T-helper 17 cell (primary cell): Measurements from ENCODE around the gene MAP2K3. TPM values are rescaled to one million over a fixed set of nuclear protein-coding genes. Genes with fewer than 3 reads are reported as not detected.

Source experiments
- ATAC-seq: fragments of 150-1000 bp; cut with Tn5 transposase; 2 replicates; pipeline ENCODE4 v1.10.0; 2021; ENCODE audit warnings: mild to moderate bottlenecking, moderate library complexity
- DNase-seq, 3 donors: peaks; one replicate each; pipeline versions ENCODE4 v3.0.0 to v3.0.0-alpha.2; 2020 to 2021
- H3K9me3 ChIP-seq: one replicate; pipeline ENCODE4 v1.7.0; 2013; ENCODE audit warnings: low read length, mild to moderate bottlenecking; ENCODE audit not compliant: control insufficient read depth, poor library complexity, severe bottlenecking
- H3K27ac Mint-ChIP-seq: one replicate; pipeline ENCODE4 v1.8.0; 2022; ENCODE audit warnings: mild to moderate bottlenecking, moderate library complexity, mixed read lengths
- H3K27me3 Mint-ChIP-seq: one replicate; pipeline ENCODE4 v1.8.0; 2022; ENCODE audit warnings: mixed read lengths
- H3K36me3 Mint-ChIP-seq: one replicate; pipeline ENCODE4 v1.8.0; 2022; ENCODE audit warnings: low read depth, mixed read lengths
- H3K4me1 Mint-ChIP-seq: one replicate; pipeline ENCODE4 v1.8.0; 2022; ENCODE audit warnings: mild to moderate bottlenecking, mixed read lengths
- H3K4me3 Mint-ChIP-seq: one replicate; pipeline ENCODE4 v1.8.0; 2022; ENCODE audit warnings: mild to moderate bottlenecking, moderate library complexity, mixed read lengths
- total RNA-seq, 4 donors: library from RNA in 2 of 4; stranded (reverse) in 2 of 4; gene quantifications; one replicate each; pipeline ENCODE4 v1.2.3 and lab custom pipeline; 2022 to 2026

Gene MAP2K3
- total RNA-seq, 2 donors from 2014 or later = 61.2 to 73.0 TPM

- no peak for ATAC-seq
- Mint-ChIP-seq H3K36me3 (peaks cover 2% of the 10 kb centered on the region), H3K27ac (no peak overlapping the region), H3K27me3 (no peaks in the 10 kb centered on the region), H3K4me3 (no peak overlapping the region), H3K4me1 (no peaks in the 10 kb centered on the region)
- H3K9me3 ChIP-seq = no peaks in the 10 kb centered on the region
- no peak for DNase-seq
Observed at GRCh38 chr17:21358682-21359482, 74.4 kb downstream of the MAP2K3 start.

GRCh38 chr17:21359483-21359840, 75.0 kb downstream of the MAP2K3 start:
- DNase-seq (no peak), ATAC-seq (no peak)
- no peaks in the 10 kb centered on the region for H3K9me3 ChIP-seq
- Mint-ChIP-seq H3K4me3 (no peak overlapping the region), H3K27me3 (no peaks in the 10 kb centered on the region), H3K4me1 (no peaks in the 10 kb centered on the region), H3K36me3 (peaks cover 2% of the 10 kb centered on the region), H3K27ac (no peak overlapping the region)

GRCh38 chr17:21360048-21360447, 75.5 kb downstream of the MAP2K3 start:
- Mint-ChIP-seq H3K4me1 (no peaks in the 10 kb centered on the region), H3K27ac (no peak overlapping the region), H3K27me3 (no peaks in the 10 kb centered on the region), H3K4me3 (no peak overlapping the region), H3K36me3 (peaks cover 2% of the 10 kb centered on the region)
- DNase-seq (no peak), ATAC-seq (no peak)
- H3K9me3 ChIP-seq = no peaks in the 10 kb centered on the region

- no peak overlapping the region for H3K27ac Mint-ChIP-seq
- DNase-seq = no peak
- ATAC-seq = no peak
- H3K36me3 Mint-ChIP-seq = peaks cover 2% of the 10 kb centered on the region
- H3K4me3 Mint-ChIP-seq = no peak overlapping the region
- H3K9me3 ChIP-seq = no peaks in the 10 kb centered on the region
- H3K4me1 Mint-ChIP-seq = no peaks in the 10 kb centered on the region
- H3K27me3 Mint-ChIP-seq = no peaks in the 10 kb centered on the region
Observed at GRCh38 chr17:21361020-21361809, 76.7 kb downstream of the MAP2K3 start.

- H3K36me3 Mint-ChIP-seq = no peaks in the 10 kb centered on the region
- no peak overlapping the region for H3K4me3 Mint-ChIP-seq
- H3K4me1 Mint-ChIP-seq = no peaks in the 10 kb centered on the region
- no peak for ATAC-seq
- H3K27me3 Mint-ChIP-seq = no peaks in the 10 kb centered on the region
- DNase-seq = no peak
- no peak overlapping the region for H3K27ac Mint-ChIP-seq
- H3K9me3 ChIP-seq = no peaks in the 10 kb centered on the region
Observed at GRCh38 chr17:21362331-21362931, 77.9 kb downstream of the MAP2K3 start.

- ATAC-seq = no peak
- no peak for DNase-seq
- Mint-ChIP-seq H3K4me3 (no peak overlapping the region), H3K36me3 (peaks cover 2% of the 10 kb centered on the region), H3K27ac (no peak overlapping the region), H3K4me1 (peaks cover 3% of the 10 kb centered on the region), H3K27me3 (peaks cover 9% of the 10 kb centered on the region)
- no peaks in the 10 kb centered on the region for H3K9me3 ChIP-seq
Observed at GRCh38 chr17:21363776-21364642, 79.5 kb downstream of the MAP2K3 start.

Other genes with a start within 250 kb of the MAP2K3 start
- 100 to 1,000 TPM; 158 to 177 TPM for gene USP22, start 241.7 kb upstream of the MAP2K3 start, total RNA-seq
- 1 to 10 TPM; 6.7 to 7.0 TPM for gene DHRS7B, start 157.7 kb upstream of the MAP2K3 start, total RNA-seq
- 10 to 100 TPM; 10.3 to 17.2 TPM for gene TMEM11, start 70.5 kb upstream of the MAP2K3 start, total RNA-seq
- 1 to 10 TPM; 4.9 to 8.4 TPM for gene NATD1, start 31.3 kb upstream of the MAP2K3 start, total RNA-seq
- gene KCNJ12, start 91.6 kb downstream of the MAP2K3 start, total RNA-seq = under 1 TPM in 1 of 2 donors, not detected in 1; 0.12 TPM